ENCODE results near the gene COA1. TPM values are rescaled to one million over a fixed set of nuclear protein-coding genes. Genes with fewer than 3 reads are reported as not detected.

Gene COA1
- total RNA-seq, 1 donor from 2014 or later: 16.3 TPM

- peak in 1 of 2 donors; percentile 93 for DNase-seq (ENCODE audit: low spot score in 2 of 2)
- Histone ChIP-seq H3K27me3 (no peaks in the 10 kb centered on the region), H3K4me1 (peaks cover 42 to 70% of the 10 kb centered on the region in 2 donors), H3K9me3 (no peaks in the 10 kb centered on the region), H3K27ac (peak overlapping the region; percentile 94 to 96), H3K36me3 (no peaks in the 10 kb centered on the region), H3K4me3 (peak overlapping the region; percentile 43 to 60)
- no peak for TF ChIP-seq CTCF (IDR thresholded peaks at IDR 0.05)
- intact Hi-C loops (cut with DNase I): loop anchor here (1.0 to 5.0 kb wide), 3 partner anchors 34 to 65 kb away; partner anchors contain the start of gene STK17A
These were observed 81.5 kb downstream of the COA1 start for GRCh38 chr7:43647673-43648472.

- intact Hi-C loops (cut with DNase I): loop anchor here (5.0 kb wide), 2 partner anchors 35 kb away; no protein-coding TSS in a partner anchor
- Histone ChIP-seq H3K36me3 (no peaks in the 10 kb centered on the region), H3K4me1 (peaks cover 42 to 70% of the 10 kb centered on the region in 2 donors), H3K9me3 (no peaks in the 10 kb centered on the region), H3K4me3 (peak overlapping the region; percentile 43 to 60), H3K27ac (peak overlapping the region; percentile 94 to 96), H3K27me3 (no peaks in the 10 kb centered on the region)
- DNase-seq (ENCODE audit: low spot score in 2 of 2): no peak
- no peak for TF ChIP-seq CTCF (IDR thresholded peaks at IDR 0.05)
These were observed 82.0 kb downstream of the COA1 start for GRCh38 chr7:43647339-43647672.

- Histone ChIP-seq H3K27me3 (no peaks in the 10 kb centered on the region), H3K4me1 (peaks cover 42 to 65% of the 10 kb centered on the region in 2 donors), H3K36me3 (no peaks in the 10 kb centered on the region), H3K4me3 (peak overlapping the region in 1 of 2 donors; percentile 60), H3K27ac (peak overlapping the region; percentile 94 to 96), H3K9me3 (no peaks in the 10 kb centered on the region)
- no peak for TF ChIP-seq CTCF (IDR thresholded peaks at IDR 0.05)
- intact Hi-C loops (cut with DNase I): loop anchor here (5.0 kb wide), 2 partner anchors 34 to 36 kb away; no protein-coding TSS in a partner anchor
- DNase-seq (ENCODE audit: low spot score in 2 of 2): no peak
These were observed 82.6 kb downstream of the COA1 start for GRCh38 chr7:43646603-43647338.

- no peak for DNase-seq (ENCODE audit: low spot score in 2 of 2)
- H3K27me3 ChIP-seq: no peaks in the 10 kb centered on the region
- H3K27ac ChIP-seq: peak overlapping the region; percentile 94 to 96
- TF ChIP-seq CTCF (IDR thresholded peaks at IDR 0.05): no peak
- intact Hi-C loops (cut with DNase I): loop anchor here (5.0 kb wide), 2 partner anchors 33 to 37 kb away; no protein-coding TSS in a partner anchor
- H3K9me3 ChIP-seq: no peaks in the 10 kb centered on the region
- no peak overlapping the region for H3K4me3 ChIP-seq
- H3K36me3 ChIP-seq: no peaks in the 10 kb centered on the region
- peaks cover 34 to 56% of the 10 kb centered on the region in 2 donors for H3K4me1 ChIP-seq
These were observed 83.6 kb downstream of the COA1 start for GRCh38 chr7:43645699-43646226.

- Histone ChIP-seq H3K27ac (peak overlapping the region; percentile 54 to 63), H3K9me3 (no peaks in the 10 kb centered on the region), H3K27me3 (no peaks in the 10 kb centered on the region), H3K4me1 (peaks cover 28 to 53% of the 10 kb centered on the region in 2 donors), H3K4me3 (no peak overlapping the region), H3K36me3 (no peaks in the 10 kb centered on the region)
- intact Hi-C loops (cut with DNase I): no loop called here
- no peak for TF ChIP-seq CTCF (IDR thresholded peaks at IDR 0.05)
- DNase-seq (ENCODE audit: low spot score in 2 of 2): no peak
These were observed 85.5 kb downstream of the COA1 start for GRCh38 chr7:43643846-43644245.
